IMR-90 (cell line): Measurements from ENCODE around the gene TMEM117. TPM values are rescaled to one million over a fixed set of nuclear protein-coding genes. Genes with fewer than 3 reads are reported as not detected.

Experiments
- ATAC-seq: fragments of 200-7000 bp; cut with Tn5 transposase; 2 replicates; pipeline ENCODE4 v1.9.1; 2020; ENCODE audit warnings: low read depth, mild to moderate bottlenecking, moderate library complexity
- BruUV-seq: library from RNA; stranded (reverse); fragments of 400-500 nt; replicated peaks from 2 replicates; lab custom pipeline; 2021; lab: Mats Ljungman, UMichigan
- CTCF ChIA-PET: fragments of 300-600 bp; formaldehyde crosslinking; extraction: SDS; loops from one replicate; lab custom pipeline; 2021; ENCODE audit warnings: antibody characterized with exemption; lab: Yijun Ruan, JAX
- POLR2A ChIA-PET: fragments of 300-600 bp; sonication (Branson Sonifier 250); formaldehyde crosslinking; loops from one replicate; lab custom pipeline; 2022; ENCODE audit warnings: antibody characterized with exemption; ENCODE audit not compliant: unreplicated experiment; lab: Charles Lee
- DNase-seq: peaks from one replicate; pipeline ENCODE4 v3.0.0; 2013
- H2AFZ ChIP-seq: replicated peaks from 2 replicates; pipeline ENCODE3; 2013; ENCODE audit warnings: low read length, mild to moderate bottlenecking; ENCODE audit not compliant: poor library complexity
- H2AK5ac ChIP-seq: 2 replicates; pipeline ENCODE4 v1.6.1; 2013; ENCODE audit warnings: low read depth, low read length, inconsistent platforms
- H2AK9ac ChIP-seq: replicated peaks from 2 replicates; pipeline ENCODE3; 2013; ENCODE audit warnings: mild to moderate bottlenecking, low read depth, low read length, moderate library complexity; ENCODE audit not compliant: poor library complexity
- H2BK120ac ChIP-seq: 2 replicates; pipeline ENCODE4 v1.6.1; 2013; ENCODE audit warnings: low read depth, low read length, inconsistent platforms
- H2BK15ac ChIP-seq: 3 replicates; pipeline ENCODE4 v1.6.1; 2013; ENCODE audit warnings: low read depth, low read length, inconsistent platforms
- H2BK20ac ChIP-seq: 2 replicates; pipeline ENCODE4 v1.6.1; 2013; ENCODE audit warnings: low read depth, mild to moderate bottlenecking, inconsistent platforms, low read length, moderate library complexity
- H2BK5ac ChIP-seq: 2 replicates; pipeline ENCODE4 v1.6.1; 2013; ENCODE audit warnings: mild to moderate bottlenecking, low read depth, low read length, inconsistent platforms; ENCODE audit not compliant: poor library complexity, severe bottlenecking
- H3K14ac ChIP-seq: replicated peaks from 2 replicates; pipeline ENCODE4 v1.6.1; 2013; ENCODE audit warnings: low read depth, low read length, inconsistent platforms
- H3K18ac ChIP-seq: 2 replicates; pipeline ENCODE4 v1.6.1; 2013; ENCODE audit warnings: low read depth, low read length, control low read depth
- H3K23ac ChIP-seq: 2 replicates; pipeline ENCODE4 v1.6.1; 2013; ENCODE audit warnings: low read depth, low read length, inconsistent platforms
- H3K27ac ChIP-seq: 2 replicates; pipeline ENCODE4 v1.5.1; 2013; ENCODE audit warnings: mild to moderate bottlenecking, control low read depth, low read length; ENCODE audit not compliant: insufficient read depth
- H3K27me3 ChIP-seq: 2 replicates; pipeline ENCODE4 v1.6.1; 2013; ENCODE audit warnings: low read length; ENCODE audit not compliant: control insufficient read depth, insufficient read depth
- H3K36me3 ChIP-seq: 2 replicates; pipeline ENCODE4 v1.6.1; 2013; ENCODE audit warnings: low read length, mixed read lengths; ENCODE audit not compliant: control insufficient read depth, insufficient read depth
- H3K4ac ChIP-seq: 2 replicates; pipeline ENCODE4 v1.6.1; 2013; ENCODE audit warnings: low read depth, low read length, inconsistent platforms
- H3K4me1 ChIP-seq: 2 replicates; pipeline ENCODE4 v1.6.1; 2013; ENCODE audit warnings: low read length, mixed read lengths; ENCODE audit not compliant: control insufficient read depth, insufficient read depth
- H3K4me2 ChIP-seq: 2 replicates; pipeline ENCODE4 v1.6.1; 2013; ENCODE audit warnings: low read depth, mild to moderate bottlenecking, control low read depth, low read length, moderate library complexity
- H3K4me3 ChIP-seq: 2 replicates; pipeline ENCODE4 v1.5.1; 2013; ENCODE audit warnings: low read depth, mild to moderate bottlenecking, control low read depth, low read length, moderate library complexity; ENCODE audit not compliant: insufficient read depth
- H3K56ac ChIP-seq: 2 replicates; pipeline ENCODE4 v1.6.1; 2013; ENCODE audit warnings: low read length, inconsistent platforms; ENCODE audit not compliant: insufficient read depth; ENCODE audit errors: extremely low read depth
- H3K79me1 ChIP-seq, 2 experiments: 2 replicates each; pipeline ENCODE4 v1.6.1; 2013; ENCODE audit warnings: low read length in 2 of 2, inconsistent platforms in 1 of 2, low read depth in 1 of 2
- H3K9ac ChIP-seq: 2 replicates; pipeline ENCODE4 v1.6.1; 2013; ENCODE audit warnings: low read depth, low read length, control low read depth
- H3K9me1 ChIP-seq: 2 replicates; pipeline ENCODE4 v1.6.1; 2013; ENCODE audit warnings: low read length, inconsistent platforms; ENCODE audit not compliant: insufficient read depth
- H3K9me3 ChIP-seq: 2 replicates; pipeline ENCODE4 v1.6.1; 2013; ENCODE audit warnings: low read length; ENCODE audit not compliant: control insufficient read depth, insufficient read depth
- H4K20me1 ChIP-seq: 2 replicates; pipeline ENCODE4 v1.6.1; 2013; ENCODE audit warnings: low read length, inconsistent platforms; ENCODE audit not compliant: insufficient read depth
- H4K5ac ChIP-seq: 2 replicates; pipeline ENCODE4 v1.6.1; 2013; ENCODE audit warnings: mild to moderate bottlenecking, low read depth, low read length, control low read depth
- H4K8ac ChIP-seq, 2 experiments: 2 replicates each; pipeline ENCODE4 v1.6.1; 2013; ENCODE audit warnings: low read depth in 2 of 2, low read length in 2 of 2, control low read depth in 1 of 2, inconsistent platforms in 1 of 2
- H4K91ac ChIP-seq: 2 replicates; pipeline ENCODE4 v1.6.1; 2013; ENCODE audit warnings: low read depth, low read length, inconsistent platforms; ENCODE audit not compliant: insufficient read depth
- CEBPB ChIP-seq: IDR thresholded peaks from 2 replicates; pipeline ENCODE4 v1.6.1; 2012; ENCODE audit warnings: low read depth, low read length, improper control_type of control experiment
- FOS ChIP-seq: fragments of 150-350 bp; IDR thresholded peaks from 2 replicates; pipeline ENCODE4 v1.6.1; 2016; ENCODE audit warnings: low read depth, low read length
- MAFK ChIP-seq: IDR thresholded peaks from 2 replicates; pipeline ENCODE4 v1.6.1; 2012; ENCODE audit warnings: low read depth, low read length, improper control_type of control experiment
- MAZ ChIP-seq: IDR thresholded peaks from 2 replicates; pipeline ENCODE4 v1.6.1; 2012; ENCODE audit warnings: low read depth, mild to moderate bottlenecking, low read length, improper control_type of control experiment, moderate library complexity, borderline replicate concordance
- MXI1 ChIP-seq: IDR thresholded peaks from 2 replicates; pipeline ENCODE4 v1.6.1; 2012; ENCODE audit warnings: low read depth, mild to moderate bottlenecking, low read length, moderate library complexity, borderline replicate concordance
- NFE2L2 ChIP-seq: fragments of 150-350 bp; IDR thresholded peaks from 2 replicates; pipeline ENCODE4 v1.6.1; 2016; ENCODE audit warnings: low read depth, mild to moderate bottlenecking, low read length
- POLR2A ChIP-seq: IDR thresholded peaks from 2 replicates; pipeline ENCODE4 v1.6.1; 2012; ENCODE audit warnings: mild to moderate bottlenecking, low read depth, low read length
- RAD21 ChIP-seq: IDR thresholded peaks from 2 replicates; pipeline ENCODE4 v1.6.1; 2012; ENCODE audit warnings: low read length, improper control_type of control experiment
- RCOR1 ChIP-seq: IDR thresholded peaks from 2 replicates; pipeline ENCODE4 v1.6.1; 2012; ENCODE audit warnings: mild to moderate bottlenecking, low read length, improper control_type of control experiment; ENCODE audit not compliant: insufficient replicate concordance
- RFX5 ChIP-seq: IDR thresholded peaks from 2 replicates; pipeline ENCODE4 v1.8.0; 2012; ENCODE audit warnings: low read depth, mild to moderate bottlenecking, low read length, moderate library complexity
- SMC3 ChIP-seq: fragments of 150-350 bp; IDR thresholded peaks from 2 replicates; pipeline ENCODE4 v1.6.1; 2016; ENCODE audit warnings: low read depth, mild to moderate bottlenecking, antibody characterized with exemption, low read length, moderate library complexity
- WGBS, 2 experiments: methylation state at CpG; one replicate each; pipeline versions ENCODE4 v1.1.5 to v1.1.7; 2013; ENCODE audit warnings: missing lambda C conversion rate in 2 of 2; ENCODE audit not compliant: insufficient read length in 1 of 2; ENCODE audit errors: extremely low coverage in 2 of 2; 5-methylcytosine and 5-hydroxymethylcytosine counted together
- dilution Hi-C: fragments of 300-500 bp; cut with HindIII; formaldehyde crosslinking; loops from one replicate; pipeline ENCODE4 v1.14.3; 2018; ENCODE audit warnings: low sequenced_read_pairs; ENCODE audit not compliant: unreplicated experiment
- in situ Hi-C: fragments of 300-500 bp; cut with MboI; formaldehyde crosslinking; loops from 3 replicates; pipeline ENCODE4 v1.14.3; 2019; ENCODE audit warnings: low sequenced_read_pairs, inconsistent platforms, mixed read lengths
- intact Hi-C: fragments of 100-400 bp; cut with micrococcal nuclease; formaldehyde crosslinking; loops from 2 replicates; pipeline ENCODE4 v1.10.0; 2022
- polyA plus RNA-seq, 3 experiments: library from polyadenylated mRNA; depleted of rRNA; stranded (reverse); fragments of >200 nt; gene quantifications; 2 replicates each; pipeline ENCODE4 v1.2.3, GENCODE V29; 2012; ENCODE audit warnings: low replicate concordance in 1 of 3
- total RNA-seq: library from RNA; depleted of rRNA; stranded (reverse); fragments of >200 nt; gene quantifications from 2 replicates; pipeline ENCODE4 v1.2.3, GENCODE V29; 2012
- TF ChIP-seq, protein P1 (sequence below): fragments of 150-350 bp; IDR thresholded peaks from 2 replicates; pipeline ENCODE4 v1.6.1; 2017; ENCODE audit warnings: mild to moderate bottlenecking, antibody characterized with exemption, low read length, low read depth
- TF ChIP-seq, protein P2 (sequence below): conservative IDR thresholded peaks from 2 replicates; pipeline ENCODE4 v1.5.1; 2012; ENCODE audit warnings: mild to moderate bottlenecking, low read depth, low read length, improper control_type of control experiment

The TMEM117 gene
- total and polyA plus RNA-seq, 2 of the 4 experiments (the other 2 are of a cell fraction): 8.7 to 21.0 TPM

DNA sequence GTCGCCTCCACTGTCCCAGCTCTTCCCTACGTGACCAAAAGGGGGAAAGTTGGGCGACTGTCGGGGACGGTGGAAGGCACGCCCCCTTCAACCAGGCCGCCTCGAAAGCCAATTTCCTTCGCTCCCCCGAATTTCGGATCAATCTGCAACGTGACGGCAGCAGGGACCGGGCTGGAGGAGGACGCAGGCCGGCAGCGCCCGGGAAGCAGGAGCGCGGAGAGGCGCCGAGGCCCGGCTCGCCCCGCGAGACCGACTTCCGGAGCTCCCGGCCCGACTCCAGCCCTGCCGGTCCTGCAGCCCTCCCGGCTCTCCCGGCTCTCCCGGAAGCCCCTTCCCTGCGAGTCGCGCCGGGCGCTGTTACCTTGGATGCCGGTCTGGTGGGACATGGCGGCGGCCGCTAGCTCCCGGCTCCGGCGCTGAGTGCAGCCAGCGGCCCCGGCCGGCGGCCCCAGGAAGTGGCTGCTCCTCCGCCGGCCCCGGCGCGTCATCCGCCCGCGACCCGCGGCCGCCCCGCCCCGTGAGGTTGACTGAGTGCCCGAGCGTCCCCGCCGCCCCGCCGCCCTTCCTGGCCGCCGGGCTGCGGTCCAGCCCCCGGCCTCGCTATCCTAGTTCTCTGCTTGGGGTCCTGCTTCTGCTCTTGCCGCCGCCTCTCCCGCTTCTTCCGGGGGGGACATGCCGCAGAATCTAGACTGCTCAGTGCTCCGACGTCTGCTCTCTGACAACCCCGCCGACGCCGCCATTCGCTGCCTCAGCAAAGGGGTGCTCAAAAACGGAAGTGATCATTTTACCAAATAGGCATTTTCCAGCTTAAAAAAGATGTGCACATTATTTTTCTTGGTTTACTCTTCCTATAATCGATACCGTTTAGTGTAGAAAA lies 29.8 kb upstream of the TMEM117 start, which contains the start of gene TWF1 (continued):
- TF ChIP-seq MAFK (peak; percentile 83), MXI1 (0 out of 2 replicates have a peak, but pooled peaks have one; percentile 36), FOS (no peak)

DNA sequence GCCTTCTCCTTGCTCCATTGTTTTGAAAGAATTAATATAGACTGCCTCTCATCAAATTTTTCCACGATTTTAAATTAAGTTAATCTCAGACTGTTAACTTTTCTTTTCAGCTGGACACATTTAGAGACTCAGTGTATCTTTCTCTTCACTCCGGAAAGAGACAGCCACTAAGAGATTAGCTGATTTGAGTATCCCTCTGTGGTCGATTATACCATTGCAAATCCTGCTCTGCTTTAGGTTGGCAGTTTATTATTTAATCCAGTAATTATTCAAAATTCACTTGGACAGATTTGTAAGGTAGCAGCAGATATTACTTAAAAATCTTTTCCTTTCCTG lies 29.2 kb upstream of the TMEM117 start:
- peak overlapping the region; percentile 82; the same call in 1 of the 2 replicates for H3K14ac ChIP-seq
- peak overlapping the region; percentile 88 for H4K5ac ChIP-seq
- H3K18ac ChIP-seq: peak overlapping the region; percentile 84
- no peaks in the 10 kb centered on the region for H3K9me1 ChIP-seq
- H3K27me3 ChIP-seq: no peaks in the 10 kb centered on the region; the same call in 1 of the 2 replicates
- H2BK20ac ChIP-seq: no peak overlapping the region
- no peaks in the 10 kb centered on the region for H3K4me1 ChIP-seq
- ChIA-PET CTCF (interaction anchor here (2.4 to 2.6 kb wide), 2 partner anchors 10 to 76 kb away, joined by 7 read pairs; no protein-coding TSS in a partner anchor), POLR2A (interaction anchor here (1.2 kb wide), 1 partner anchor 11 kb away, joined by 4 read pairs; no protein-coding TSS in a partner anchor)
- H3K9me3 ChIP-seq: no peaks in the 10 kb centered on the region
- peak overlapping the region; percentile 85 for H3K9ac ChIP-seq
- H4K20me1 ChIP-seq: no peaks in the 10 kb centered on the region
- H2AK9ac ChIP-seq: no peak overlapping the region
- intact Hi-C loops: loop anchor here (2.0 kb wide), 1 partner anchor 48 kb away; the partner anchor contains the start of genes IRAK4 and PUS7L
- no peak overlapping the region for H2AFZ ChIP-seq
- DNase-seq (no peak), ATAC-seq (no peak)
- peak overlapping the region; percentile 89 for H2BK5ac ChIP-seq
- H3K4me3 ChIP-seq: peak overlapping the region; percentile 89
- in situ Hi-C loops: loop anchor here (5.0 kb wide), 1 partner anchor 76 kb away; no protein-coding TSS in a partner anchor
- H2AK5ac ChIP-seq: 0 out of 2 replicates have a peak overlapping the region, but pooled peaks have one; percentile 36
- H3K79me1 ChIP-seq: peaks cover 0 to 18% of the 10 kb centered on the region in 2 experiments; a peak in 2 of 4 replicates
- peak overlapping the region; percentile 39; the same call in 1 of the 2 replicates for H3K23ac ChIP-seq
- dilution Hi-C loops: no loop called here
- H4K91ac ChIP-seq: peak overlapping the region; percentile 55; the same call in 1 of the 2 replicates
- no peak overlapping the region for H2BK120ac ChIP-seq
- TF ChIP-seq RCOR1: no peak
- no peak for TF ChIP-seq MAZ
- no peak for TF ChIP-seq RAD21
- TF ChIP-seq NFE2L2: no peak
- TF ChIP-seq SMC3: no peak
- TF ChIP-seq POLR2A: no peak
- TF ChIP-seq MAFK: no peak
- no peak for TF ChIP-seq CEBPB
- TF ChIP-seq RFX5: no peak
- TF ChIP-seq, protein P1, sequence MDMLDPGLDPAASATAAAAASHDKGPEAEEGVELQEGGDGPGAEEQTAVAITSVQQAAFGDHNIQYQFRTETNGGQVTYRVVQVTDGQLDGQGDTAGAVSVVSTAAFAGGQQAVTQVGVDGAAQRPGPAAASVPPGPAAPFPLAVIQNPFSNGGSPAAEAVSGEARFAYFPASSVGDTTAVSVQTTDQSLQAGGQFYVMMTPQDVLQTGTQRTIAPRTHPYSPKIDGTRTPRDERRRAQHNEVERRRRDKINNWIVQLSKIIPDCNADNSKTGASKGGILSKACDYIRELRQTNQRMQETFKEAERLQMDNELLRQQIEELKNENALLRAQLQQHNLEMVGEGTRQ: no peak
- TF ChIP-seq, protein P2, sequence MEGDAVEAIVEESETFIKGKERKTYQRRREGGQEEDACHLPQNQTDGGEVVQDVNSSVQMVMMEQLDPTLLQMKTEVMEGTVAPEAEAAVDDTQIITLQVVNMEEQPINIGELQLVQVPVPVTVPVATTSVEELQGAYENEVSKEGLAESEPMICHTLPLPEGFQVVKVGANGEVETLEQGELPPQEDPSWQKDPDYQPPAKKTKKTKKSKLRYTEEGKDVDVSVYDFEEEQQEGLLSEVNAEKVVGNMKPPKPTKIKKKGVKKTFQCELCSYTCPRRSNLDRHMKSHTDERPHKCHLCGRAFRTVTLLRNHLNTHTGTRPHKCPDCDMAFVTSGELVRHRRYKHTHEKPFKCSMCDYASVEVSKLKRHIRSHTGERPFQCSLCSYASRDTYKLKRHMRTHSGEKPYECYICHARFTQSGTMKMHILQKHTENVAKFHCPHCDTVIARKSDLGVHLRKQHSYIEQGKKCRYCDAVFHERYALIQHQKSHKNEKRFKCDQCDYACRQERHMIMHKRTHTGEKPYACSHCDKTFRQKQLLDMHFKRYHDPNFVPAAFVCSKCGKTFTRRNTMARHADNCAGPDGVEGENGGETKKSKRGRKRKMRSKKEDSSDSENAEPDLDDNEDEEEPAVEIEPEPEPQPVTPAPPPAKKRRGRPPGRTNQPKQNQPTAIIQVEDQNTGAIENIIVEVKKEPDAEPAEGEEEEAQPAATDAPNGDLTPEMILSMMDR: no peak
- H3K4ac ChIP-seq: peak overlapping the region; percentile 87; the same call in 1 of the 2 replicates
- H3K4me2 ChIP-seq: peak overlapping the region; percentile 88
- TSS peak; percentile 88 for BruUV-seq
- peak overlapping the region; percentile 88 for H3K27ac ChIP-seq
- H2BK15ac ChIP-seq: no peak overlapping the region
- H3K36me3 ChIP-seq: no peaks in the 10 kb centered on the region
- H4K8ac ChIP-seq: peak overlapping the region; percentile 92 to 98
- H3K56ac ChIP-seq: peak overlapping the region; percentile 93
- 0% methylated on average over 1 of the region's 3 CpGs; no CpG with 5 or more reads in 1 of the 2 experiments for WGBS, 2 experiments
